Right lobe of liver (tissue), 4 donors: ENCODE data around the gene TMEM106C.

ENCODE experiments used
- CTCF ChIP-seq, 4 donors: fragments of 200-600 bp in 3 of 4; fragments of 450-650 bp in 1 of 4; IDR thresholded peaks; one replicate each; pipeline versions ENCODE4 v1.5.1 to v1.8.0; 2016 to 2022; ENCODE audit warnings: antibody characterized with exemption in 4 of 4, mild to moderate bottlenecking in 2 of 4
- POLR2A ChIP-seq: fragments of 450-650 bp; IDR thresholded peaks from one replicate; pipeline ENCODE4 v1.6.1; 2017; ENCODE audit warnings: antibody characterized with exemption, mild to moderate bottlenecking
- donor health status: DM: no; HTN: no; CAD: no.
- donor health status: DM: no; HTN: no; CAD: no.
- donor health status: DM: no; HTN: yes; CAD: no.

DNA sequence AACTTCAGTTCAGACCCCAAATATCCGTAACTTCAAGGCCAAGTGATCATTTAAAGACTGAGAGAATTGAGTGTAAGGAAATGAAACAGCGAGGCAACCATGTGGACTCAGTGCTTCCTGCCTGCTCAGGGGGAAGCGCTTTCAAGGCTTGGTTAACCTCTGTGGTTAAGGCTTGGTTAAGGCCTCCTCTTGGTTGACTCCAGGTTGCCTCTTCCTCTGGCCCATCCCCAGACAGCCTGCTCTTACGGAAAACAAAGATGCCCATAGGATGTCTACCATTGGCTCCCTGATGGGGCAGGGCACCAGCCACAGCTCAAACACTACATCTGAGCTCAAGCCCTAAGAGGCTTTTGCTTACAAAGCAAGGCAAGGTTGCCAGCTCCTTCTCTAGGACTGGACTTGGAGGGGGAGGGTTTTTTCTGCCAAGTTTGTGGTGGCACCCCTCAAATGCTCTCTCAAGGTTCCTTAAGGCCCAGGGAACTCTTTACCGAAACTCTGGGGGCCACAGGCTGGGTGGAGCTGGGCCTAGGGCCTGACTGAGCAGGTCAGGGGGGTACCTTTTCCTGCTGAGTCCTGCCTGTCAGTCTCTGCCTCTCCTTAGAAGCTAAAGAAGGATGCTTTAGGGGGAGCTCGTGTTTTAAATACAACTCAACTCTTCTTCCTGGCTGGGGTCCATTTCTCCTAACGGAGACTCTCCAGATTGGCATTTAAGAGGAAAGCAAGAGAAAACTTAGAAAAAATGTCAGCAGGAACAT is 27.1 kb downstream of the TMEM106C start:
- TF ChIP-seq CTCF (IDR thresholded peaks at IDR 0.05) = no peak
- TF ChIP-seq POLR2A = no peak
